Anterior cingulate cortex (tissue), 58 donors: Measurements from ENCODE around the gene C6orf89.

Experiments used
- DNase-seq, 58 donors: peaks; one replicate each; lab custom pipeline; 2025; lab: John Stamatoyannopoulos, UW

C6orf89 gene, protein sequence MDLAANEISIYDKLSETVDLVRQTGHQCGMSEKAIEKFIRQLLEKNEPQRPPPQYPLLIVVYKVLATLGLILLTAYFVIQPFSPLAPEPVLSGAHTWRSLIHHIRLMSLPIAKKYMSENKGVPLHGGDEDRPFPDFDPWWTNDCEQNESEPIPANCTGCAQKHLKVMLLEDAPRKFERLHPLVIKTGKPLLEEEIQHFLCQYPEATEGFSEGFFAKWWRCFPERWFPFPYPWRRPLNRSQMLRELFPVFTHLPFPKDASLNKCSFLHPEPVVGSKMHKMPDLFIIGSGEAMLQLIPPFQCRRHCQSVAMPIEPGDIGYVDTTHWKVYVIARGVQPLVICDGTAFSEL

DNA sequence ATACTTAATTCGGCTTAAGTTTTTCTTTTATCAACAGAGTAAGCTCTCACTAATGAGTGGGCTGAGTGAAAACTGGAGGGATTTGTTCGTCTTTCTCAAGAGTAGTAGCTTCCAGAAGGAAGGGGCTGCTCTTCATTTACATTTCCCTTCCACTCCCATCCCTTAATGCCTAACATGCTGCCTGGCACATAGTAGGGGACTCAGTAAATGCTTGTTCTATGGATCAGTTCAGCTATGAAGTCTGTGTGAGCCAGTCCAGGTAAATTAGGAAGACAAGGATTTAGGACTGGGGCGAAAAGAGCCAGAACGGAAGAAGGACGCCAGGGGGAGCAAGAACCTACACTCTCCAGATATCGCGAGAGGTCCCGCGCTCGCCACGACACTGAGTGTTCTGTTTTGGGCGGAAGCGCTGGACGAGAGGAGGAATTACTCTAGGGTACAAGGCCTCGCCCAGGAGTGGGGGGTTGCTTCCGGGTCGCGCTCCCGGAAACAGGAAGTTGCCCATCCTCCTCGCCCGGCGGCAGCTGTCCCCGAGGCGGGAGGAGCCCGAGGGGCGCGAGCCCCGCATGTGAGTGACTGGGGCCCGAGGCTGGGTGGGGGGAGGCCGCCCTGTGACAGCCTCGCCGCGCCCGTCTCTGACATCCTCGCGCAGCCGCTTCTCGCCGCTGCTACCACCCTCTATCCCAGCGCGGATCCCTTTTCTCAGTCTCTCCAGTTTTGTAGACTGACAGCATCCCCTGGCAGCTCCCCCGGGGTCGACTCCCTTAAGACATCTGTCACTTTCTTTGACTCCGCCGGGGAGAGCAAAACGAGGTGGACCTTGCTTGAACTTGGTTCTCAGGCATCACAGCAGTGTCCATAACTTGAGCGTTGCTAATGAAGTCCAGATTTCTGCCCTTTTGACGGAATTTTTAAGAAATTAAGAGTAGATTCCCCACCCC is at the start of gene C6orf89:
C6orf89 (plus strand) TSS at position 492 of the 941 bp plus-strand sequence. CDS start 13,493 bp downstream, outside the sequence.
- peak; percentile 53 to 99 (median 96) for DNase-seq

DNA sequence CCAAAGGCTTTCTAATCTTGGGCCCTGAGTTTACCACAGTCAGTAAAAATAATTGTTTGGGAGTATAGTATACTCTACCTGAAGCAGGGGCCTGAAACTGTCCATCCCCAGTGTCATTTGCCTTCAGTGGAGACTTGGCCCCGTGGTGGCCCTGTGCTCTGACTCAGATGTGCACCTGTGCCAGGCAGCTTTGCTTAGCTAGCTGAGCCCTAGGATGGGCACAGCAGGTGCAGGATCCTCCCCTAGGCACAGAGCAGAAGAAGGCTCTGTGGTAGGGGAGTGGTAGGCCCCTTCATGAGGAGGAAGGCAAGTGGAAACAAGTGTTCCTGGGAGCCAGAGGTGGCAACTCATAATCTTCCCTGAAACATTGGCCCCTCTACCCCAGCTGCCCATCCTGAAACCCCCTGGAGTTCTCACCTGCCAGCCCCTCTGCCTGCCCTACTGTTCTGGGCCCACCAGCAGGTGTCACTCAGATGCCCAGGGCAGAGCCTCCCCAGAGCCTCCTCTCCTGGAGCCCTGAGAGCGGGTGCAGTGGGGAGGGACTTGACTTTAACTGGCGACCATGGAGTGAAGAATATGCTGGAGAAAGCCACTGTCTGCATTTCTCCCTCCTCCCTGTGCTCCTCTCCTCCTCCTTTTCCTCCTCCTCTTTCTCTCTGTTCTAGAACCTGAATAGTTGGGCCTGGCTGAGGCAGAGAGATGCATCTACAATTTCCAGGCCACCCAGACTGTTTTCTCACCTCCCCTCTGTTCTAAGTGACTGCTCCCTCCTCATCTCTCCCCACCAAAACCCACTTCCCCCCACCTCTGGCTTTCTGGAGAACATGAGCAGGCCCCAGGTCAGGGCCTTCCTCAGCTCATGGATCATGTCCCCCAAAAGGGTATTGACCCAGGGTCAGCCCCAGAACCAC is 49.4 kb upstream of the C6orf89 start:
- peak in 5 of 58 donors; percentile 11 to 32 (median 25) for DNase-seq

DNA sequence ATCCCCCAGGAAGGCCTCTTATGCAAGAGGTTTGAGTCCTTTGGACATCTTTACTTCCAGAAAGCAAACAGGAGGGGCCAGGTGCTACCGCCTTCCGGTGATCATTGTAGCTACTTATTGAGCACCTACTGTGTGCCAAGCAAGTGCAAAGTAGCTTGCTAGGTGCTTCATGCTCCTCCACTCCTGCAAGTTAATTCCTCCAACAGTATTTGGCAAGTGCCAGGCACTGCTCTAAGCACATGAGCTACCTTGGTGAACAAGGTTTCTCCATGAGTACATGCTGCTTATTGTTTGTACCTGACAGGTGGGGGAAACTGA is 48.8 kb upstream of the C6orf89 start:
- no peak for DNase-seq

DNA sequence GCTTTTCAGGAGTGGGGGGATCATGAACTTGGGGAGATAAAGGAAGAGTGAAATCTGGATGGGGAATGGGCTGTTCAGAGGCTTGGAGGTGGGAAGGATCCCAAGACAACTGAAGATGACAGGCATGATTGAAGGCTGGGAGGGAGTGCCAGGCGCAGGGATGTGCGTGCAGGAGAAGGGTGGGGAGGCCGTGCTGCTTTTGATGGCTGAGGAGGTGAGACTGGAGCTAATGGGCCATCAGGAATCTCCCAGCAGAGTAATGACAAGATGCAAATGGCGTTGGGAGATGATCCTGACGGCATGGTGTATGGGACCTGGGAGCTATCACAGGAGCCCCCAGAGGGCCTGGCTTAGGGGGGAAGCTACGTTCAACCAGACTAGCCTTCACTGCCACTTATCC is 48.1 kb upstream of the C6orf89 start:
- no peak for DNase-seq

DNA sequence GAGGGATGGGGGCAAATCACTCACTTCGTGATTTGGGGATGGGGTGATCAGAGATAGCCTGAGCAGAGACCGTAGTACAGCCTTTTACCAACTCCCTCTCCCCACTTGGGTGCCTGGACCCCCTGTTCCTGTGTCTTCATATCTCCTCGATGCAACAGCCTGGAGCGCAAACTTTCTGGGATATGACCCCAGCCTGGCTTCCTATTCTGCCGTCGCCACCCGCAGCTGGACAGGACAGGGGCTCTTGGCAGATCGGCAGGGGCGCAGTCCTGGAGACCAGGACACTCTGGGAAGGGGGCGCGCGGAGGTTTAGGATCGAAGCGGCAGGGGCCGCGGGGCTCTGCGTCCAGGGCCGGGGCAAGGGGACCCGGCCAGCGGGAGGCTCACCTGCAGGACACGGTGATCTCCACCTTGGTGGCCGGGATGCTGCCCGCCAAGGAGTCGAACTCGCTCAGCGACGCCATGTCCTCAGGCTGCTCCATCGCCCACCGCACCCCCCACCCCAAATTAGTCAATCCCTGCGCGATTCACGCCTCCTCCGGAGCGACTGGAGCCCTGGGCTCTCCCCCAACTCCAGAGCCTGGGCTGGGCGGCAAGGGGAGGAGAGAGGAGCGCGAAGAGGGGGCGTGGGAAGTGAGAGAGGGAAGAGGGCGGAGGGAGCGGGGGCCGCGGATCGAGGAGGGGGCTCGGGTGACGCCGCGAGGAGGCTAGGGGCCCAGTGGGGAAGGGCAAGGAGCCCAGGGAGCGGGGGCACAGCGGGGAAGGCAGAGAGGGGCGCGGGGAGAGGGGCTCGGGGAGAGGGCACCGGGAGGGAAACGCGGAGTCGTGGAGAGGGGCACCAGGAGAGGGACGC is 46.6 kb upstream of the C6orf89 start, which contains the start of gene CPNE5:
CPNE5 (minus strand) TSS at position 549 of the 853 bp plus-strand sequence; CDS start at position 482, 67 bp downstream.
- peak in 12 of 58 donors; percentile 9 to 48 (median 24) for DNase-seq

DNA sequence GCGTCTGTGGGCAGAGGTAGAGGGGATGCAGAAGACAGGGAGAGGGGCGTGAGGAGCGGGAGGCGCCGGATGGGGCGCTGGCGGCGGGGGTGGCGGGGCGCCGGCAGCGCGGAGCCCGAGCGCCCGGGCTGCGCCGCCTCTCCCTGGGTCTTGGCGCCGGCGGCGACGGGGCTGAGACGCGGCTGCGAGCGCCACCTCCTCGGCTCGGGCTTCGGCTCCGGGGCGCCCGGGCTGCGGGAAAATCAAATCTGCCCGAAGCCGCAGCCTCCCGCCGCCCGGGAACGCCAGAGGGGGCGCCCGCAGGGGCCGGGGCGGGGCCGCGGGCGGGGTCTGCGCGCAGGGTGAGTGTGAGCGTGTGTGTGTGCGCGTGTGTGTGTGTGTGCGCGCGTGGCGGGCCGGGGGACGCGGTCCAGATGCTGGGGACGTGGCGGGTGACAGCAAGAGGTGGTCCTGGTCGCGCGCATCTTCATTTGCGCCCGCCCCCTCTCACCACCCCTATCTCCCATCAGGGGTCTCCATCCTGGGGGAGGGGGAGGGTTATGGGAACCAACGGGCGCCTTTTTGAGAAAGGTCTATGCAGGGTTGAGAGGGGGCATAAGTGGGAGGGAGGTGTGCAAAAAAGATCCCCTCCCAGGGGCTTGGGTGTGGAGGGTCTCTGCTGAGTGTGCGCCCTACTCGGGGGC is 45.9 kb upstream of the C6orf89 start:
- DNase-seq: peak in 21 of 58 donors; percentile 15 to 68 (median 30)

DNA sequence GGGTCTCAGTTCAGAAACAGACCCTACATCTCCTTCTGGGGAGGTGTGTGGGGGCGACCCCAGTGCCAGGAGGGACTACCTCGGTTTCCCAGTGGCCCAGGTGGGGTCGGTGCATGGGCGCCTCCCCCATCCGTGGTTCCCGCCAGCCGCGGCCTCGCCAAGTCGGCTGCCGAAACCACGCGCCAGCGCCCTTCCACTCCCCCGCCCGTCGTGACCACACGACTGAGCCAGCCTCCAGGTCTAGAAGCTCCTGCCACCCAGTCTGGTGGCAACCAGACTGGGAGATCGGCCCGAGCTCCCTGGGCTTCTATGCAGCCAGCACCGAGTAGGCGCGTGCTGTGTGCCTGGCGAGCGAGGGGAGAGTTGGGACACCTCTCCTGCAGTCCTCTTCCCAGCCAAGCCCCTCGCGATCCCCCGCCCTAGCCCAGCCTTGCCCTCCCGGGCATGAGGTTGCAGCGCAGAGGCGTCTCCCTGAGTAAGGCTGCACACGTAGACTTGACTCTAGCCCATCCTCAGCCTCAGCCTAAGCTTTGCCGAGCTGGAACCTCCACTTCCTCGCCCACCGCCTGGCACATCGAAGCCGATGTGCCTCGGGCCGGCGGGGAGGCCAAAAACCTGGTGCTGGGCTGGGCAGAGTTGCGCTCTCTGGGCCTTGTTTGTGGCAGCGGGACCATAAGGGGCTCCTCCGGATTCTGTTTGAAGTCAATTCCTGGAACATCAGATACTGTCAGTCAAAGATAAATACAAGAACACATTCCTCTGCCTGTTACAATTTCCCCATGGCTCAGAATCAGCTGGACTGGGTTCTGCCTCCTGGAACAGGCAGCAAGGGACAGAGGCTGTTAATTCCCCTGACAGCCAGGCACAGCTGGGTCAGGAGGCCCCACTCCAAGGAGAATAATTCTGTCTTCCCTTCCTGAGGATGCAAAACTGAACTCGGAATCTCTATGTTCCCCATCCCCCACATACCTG is 45.0 kb upstream of the C6orf89 start:
- DNase-seq: peak in 15 of 58 donors; percentile 11 to 63 (median 28)

DNA sequence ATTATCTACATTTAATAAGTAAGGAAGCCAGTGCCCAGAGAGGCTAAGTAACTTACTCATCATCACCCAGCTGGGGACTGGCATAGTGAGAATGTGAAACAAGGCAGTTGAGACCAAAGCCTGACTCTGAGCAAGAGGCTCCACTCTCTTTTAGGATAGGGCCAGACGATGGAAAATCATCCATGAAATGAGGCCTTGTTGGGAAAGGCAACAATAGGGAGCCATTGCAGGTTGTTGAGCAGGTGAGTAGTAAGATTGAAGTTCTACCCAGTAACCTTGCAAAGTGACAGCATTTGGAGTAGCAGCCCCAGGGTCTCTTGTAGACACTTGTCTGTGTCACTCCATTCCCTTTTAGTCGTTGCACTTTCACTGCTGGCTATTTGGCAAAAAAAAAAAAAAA is 44.0 kb upstream of the C6orf89 start:
- DNase-seq: no peak

DNA sequence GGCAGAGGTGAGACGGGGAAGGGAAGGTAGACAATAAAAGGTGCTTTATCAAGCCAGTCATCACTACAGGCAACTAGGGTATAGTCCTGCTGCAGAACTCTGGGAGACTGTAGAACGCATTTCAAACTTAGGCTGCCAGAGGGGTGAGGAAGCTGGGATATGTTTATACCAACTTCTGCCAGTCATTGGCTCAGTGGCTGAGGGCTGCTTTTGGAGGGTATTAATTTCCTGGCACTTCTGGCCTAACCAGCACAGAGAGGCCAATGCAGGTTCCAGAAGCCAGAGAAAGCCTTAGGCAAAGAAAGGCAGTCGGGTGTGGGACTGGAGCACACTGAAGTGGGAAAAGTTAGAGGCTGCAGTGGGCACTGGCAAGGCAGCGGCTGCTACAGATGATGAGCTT is 42.6 kb upstream of the C6orf89 start:
- DNase-seq: no peak

DNA sequence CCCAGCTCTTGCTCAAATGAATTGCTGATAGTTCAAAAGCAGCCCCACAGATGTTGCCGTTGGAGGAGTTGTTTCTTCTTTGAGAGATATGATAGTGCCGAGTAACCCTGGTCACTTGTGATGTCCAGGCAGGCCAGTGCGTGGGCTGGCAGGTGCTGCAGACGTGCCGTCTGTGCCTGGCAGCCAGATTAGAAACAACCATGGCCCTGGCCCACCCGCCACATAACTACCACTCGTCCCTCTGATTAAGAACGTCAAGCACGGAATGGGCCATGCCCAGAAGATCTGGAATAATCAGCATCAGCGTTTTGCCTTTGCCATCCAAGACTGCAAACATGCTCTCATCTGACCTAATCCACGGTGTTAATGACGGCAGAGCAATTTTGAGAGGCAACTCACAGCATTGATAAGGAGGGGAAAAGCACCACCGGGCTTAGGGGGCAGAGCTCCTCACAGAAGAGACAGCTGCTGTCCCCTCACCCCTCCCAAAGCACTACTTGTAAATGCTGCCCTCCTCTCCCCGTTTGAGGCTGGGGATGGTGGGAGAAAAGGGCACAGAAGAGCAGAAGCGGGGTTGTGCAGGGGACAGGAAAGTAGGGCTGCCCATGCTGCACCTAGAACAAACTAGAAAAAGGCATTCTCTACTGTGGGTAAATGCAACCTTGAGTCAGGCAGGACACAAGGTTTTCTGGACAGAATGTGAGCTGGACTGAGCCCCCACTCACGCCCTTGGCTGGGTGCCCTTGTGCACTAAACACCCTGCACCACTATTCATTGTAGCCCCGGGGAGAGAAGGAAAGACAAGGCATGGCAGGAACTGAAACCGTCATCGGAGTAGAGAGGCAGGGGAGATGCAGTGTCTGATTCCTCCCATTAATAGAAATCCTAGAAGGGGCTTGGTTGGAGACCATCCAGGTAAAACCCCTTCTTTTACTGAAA is 41.3 kb upstream of the C6orf89 start:
- no peak for DNase-seq

DNA sequence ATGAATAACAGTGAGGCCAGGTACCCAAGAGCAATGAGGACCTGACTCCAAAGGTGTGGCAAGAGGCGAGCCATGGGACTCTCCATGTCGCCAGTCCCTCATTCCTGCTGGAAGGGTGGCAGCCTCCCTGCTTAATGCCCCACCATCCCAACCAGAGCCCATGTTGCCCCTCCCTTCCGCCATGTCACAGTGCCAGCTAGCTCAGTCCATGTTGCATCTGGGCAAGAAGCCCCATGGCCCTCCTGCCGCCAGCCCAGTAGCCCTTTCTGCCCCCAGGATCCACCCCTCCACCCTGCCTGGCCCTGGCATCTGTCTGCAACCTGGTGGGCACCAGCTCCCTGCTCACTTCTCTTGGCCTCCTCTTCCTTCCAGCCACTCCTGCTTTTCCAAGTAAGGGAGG is 40.5 kb upstream of the C6orf89 start:
- DNase-seq: no peak

DNA sequence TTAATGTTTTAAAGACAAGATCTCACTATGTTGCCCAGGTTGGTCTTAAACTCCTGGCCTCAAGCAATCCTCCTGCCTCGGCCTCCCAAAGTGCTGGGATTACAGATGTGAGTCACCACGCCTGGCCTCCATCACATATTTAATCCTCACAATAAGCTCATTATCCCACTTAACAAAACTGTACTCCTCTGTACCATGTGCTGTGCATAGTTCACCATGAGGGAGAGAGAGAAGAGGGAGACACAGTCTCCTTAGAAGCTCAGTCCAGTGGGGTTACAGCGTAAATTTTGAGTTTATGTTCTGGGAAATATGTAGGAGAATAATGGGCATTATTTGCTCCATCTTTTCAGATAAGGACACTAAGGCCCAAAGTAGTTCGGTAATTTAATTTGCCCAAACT is 38.6 kb upstream of the C6orf89 start:
- no peak for DNase-seq

DNA sequence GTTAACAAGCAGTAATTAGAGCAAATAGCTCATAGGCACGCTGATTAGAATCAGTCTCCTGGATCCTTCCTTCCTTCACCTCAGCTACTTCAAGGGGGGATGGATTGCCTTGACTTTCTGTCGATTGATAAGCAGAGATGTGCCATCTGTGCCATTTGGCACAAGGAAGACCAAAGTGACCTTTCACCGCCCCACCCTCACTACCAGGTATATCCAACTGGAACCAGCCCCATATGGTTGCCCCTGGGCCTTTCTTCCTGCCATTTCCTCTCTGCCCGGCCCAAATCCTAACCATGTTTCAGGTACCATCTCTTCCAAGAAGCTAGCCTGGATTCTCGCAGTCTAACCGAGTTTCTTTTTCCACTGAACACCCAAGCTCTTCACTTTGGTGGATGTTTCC is 37.8 kb upstream of the C6orf89 start:
- no peak for DNase-seq

DNA sequence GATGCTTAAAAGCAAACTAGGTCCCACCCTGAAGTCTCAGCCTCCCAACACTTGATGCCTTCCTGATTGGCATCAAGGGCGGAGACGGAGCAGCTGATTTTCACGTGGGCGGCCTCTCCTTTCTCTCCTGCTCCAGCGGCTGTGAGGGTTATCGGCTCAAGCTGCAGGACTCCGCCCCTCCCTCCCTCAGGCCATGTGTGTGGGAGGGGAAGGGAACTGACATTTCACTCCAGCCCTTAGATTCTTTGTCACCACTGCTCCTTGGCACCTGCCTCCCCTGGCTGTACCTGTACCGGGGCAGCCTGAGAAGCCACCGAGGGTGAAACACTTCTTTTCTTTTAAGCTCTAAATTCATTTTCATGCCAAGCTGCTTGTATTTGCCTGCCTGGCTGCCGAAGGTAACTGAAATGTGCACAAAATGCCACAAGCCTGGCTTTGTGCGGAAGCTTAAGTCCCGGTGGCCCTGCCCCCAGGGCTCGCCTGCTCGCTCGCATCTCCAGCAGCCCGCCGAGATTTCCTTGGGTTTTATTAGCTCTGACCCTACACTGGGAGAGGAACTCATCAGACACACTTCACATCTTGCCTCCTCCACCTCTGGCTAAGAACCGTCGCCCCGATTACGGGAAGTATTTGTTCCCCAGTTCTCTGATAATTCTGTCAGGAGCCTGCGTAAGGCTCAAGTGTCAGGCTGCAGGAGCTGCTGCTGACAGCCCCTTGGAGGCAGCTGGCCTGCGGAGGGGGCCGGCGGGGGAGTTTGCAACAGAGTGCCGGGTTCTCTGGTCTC is 36.9 kb upstream of the C6orf89 start:
- DNase-seq: peak in 2 of 58 donors; percentile 26 to 57

DNA sequence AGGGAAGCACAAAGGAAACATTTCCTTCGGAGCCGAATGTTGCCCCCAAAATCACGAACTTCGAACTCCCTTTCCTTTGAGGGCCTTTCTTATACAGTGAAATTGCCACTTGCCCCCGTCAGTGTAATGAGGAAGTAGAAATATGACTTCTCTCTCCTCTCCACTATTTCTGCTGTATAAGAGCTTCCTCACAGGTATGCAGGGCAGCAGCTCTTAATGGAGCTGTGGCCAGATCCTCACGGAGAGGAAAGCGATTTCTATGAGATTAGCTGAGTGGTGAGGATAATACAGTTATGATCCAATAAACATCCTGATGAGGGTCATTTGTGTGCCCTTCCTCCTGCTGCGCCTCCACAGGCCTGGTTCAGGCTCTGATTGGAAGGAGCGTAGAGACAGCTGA is 35.7 kb upstream of the C6orf89 start:
- DNase-seq: no peak
